Measurements from ENCODE around the gene MGAT5.

The MGAT5 gene

GRCh38 chr2:134232461-134232860 is 21.4 kb upstream of the MGAT5 start (continued):
- TF ChIP-seq PATZ1 (CRISPR knock-in tag; IDR thresholded peaks at IDR 0.05; ENCODE audit: borderline replicate concordance) (no peak), ZFP30 (CRISPR knock-in tag; IDR thresholded peaks at IDR 0.05) (no peak), ZNF70 (CRISPR knock-in tag; IDR thresholded peaks at IDR 0.05) (no peak), ISL1 (CRISPR knock-in tag; IDR thresholded peaks at IDR 0.05) (no peak), BACH2 (CRISPR knock-in tag; IDR thresholded peaks at IDR 0.05; ENCODE audit: borderline replicate concordance) (no peak), TOX (CRISPR knock-in tag; IDR thresholded peaks at IDR 0.05; ENCODE audit: borderline replicate concordance) (no peak), ZC3H10 (CRISPR knock-in tag; IDR thresholded peaks at IDR 0.05) (no peak), OSR1 (CRISPR knock-in tag; IDR thresholded peaks at IDR 0.05) (no peak), ESRRG (CRISPR knock-in tag; IDR thresholded peaks at IDR 0.05) (no peak)

- no peak for TF ChIP-seq RARB (CRISPR knock-in tag; IDR thresholded peaks at IDR 0.05)
- peak; percentile 37 for ATAC-seq
Measured at GRCh38 chr2:134232868-134233727, 20.8 kb upstream of the MGAT5 start.

GRCh38 chr2:134233728-134234136 is 20.1 kb upstream of the MGAT5 start:
- ATAC-seq, result peak; percentile 31; the same call in 1 of the 3 replicates
- no peak for TF ChIP-seq CSRNP3 (CRISPR knock-in tag; IDR thresholded peaks at IDR 0.05)
- TF ChIP-seq TSHZ2 (CRISPR knock-in tag; IDR thresholded peaks at IDR 0.05), result peak; percentile 73; the same call in 1 of the 2 replicates
- TF ChIP-seq TCF4 (CRISPR knock-in tag; IDR thresholded peaks at IDR 0.05; ENCODE audit: borderline replicate concordance), result peak; percentile 82
- TF ChIP-seq BACH2 (CRISPR knock-in tag; IDR thresholded peaks at IDR 0.05; ENCODE audit: borderline replicate concordance), result no peak

GRCh38 chr2:134234535-134234934 is 19.3 kb upstream of the MGAT5 start:
- TF ChIP-seq GLIS3 (CRISPR knock-in tag; IDR thresholded peaks at IDR 0.05) (no peak), ARNTL (CRISPR knock-in tag; IDR thresholded peaks at IDR 0.05; ENCODE audit: borderline replicate concordance, low read depth) (no peak), ZNF8 (CRISPR knock-in tag; IDR thresholded peaks at IDR 0.05) (no peak), OSR1 (CRISPR knock-in tag; IDR thresholded peaks at IDR 0.05) (no peak), ZFP30 (CRISPR knock-in tag; IDR thresholded peaks at IDR 0.05) (no peak), ZNF565 (CRISPR knock-in tag; conservative IDR thresholded peaks at IDR 0.05; ENCODE audit: low read depth) (no peak), CSRNP3 (CRISPR knock-in tag; IDR thresholded peaks at IDR 0.05) (no peak)
- no peak for ATAC-seq

GRCh38 chr2:134235510-134236144 is 18.2 kb upstream of the MGAT5 start:
- no peak; the same call in 2 of the 3 replicates for ATAC-seq
- TF ChIP-seq ARNTL (CRISPR knock-in tag; IDR thresholded peaks at IDR 0.05; ENCODE audit: borderline replicate concordance, low read depth), result no peak
- no peak for TF ChIP-seq ESRRG (CRISPR knock-in tag; IDR thresholded peaks at IDR 0.05)
- no peak for TF ChIP-seq ZNF565 (CRISPR knock-in tag; conservative IDR thresholded peaks at IDR 0.05; ENCODE audit: low read depth)
- no peak for TF ChIP-seq GLIS3 (CRISPR knock-in tag; IDR thresholded peaks at IDR 0.05)
- no peak for TF ChIP-seq TOX (CRISPR knock-in tag; IDR thresholded peaks at IDR 0.05; ENCODE audit: borderline replicate concordance)
- no peak for TF ChIP-seq ZNF70 (CRISPR knock-in tag; IDR thresholded peaks at IDR 0.05)
- TF ChIP-seq POU6F1 (CRISPR knock-in tag; IDR thresholded peaks at IDR 0.05; ENCODE audit: borderline replicate concordance, low read depth), result no peak
- TF ChIP-seq SNAI2 (CRISPR knock-in tag; IDR thresholded peaks at IDR 0.05), result no peak
- TF ChIP-seq ZFP3 (CRISPR knock-in tag; IDR thresholded peaks at IDR 0.05), result no peak
- TF ChIP-seq TSHZ2 (CRISPR knock-in tag; IDR thresholded peaks at IDR 0.05), result no peak
